ENCODE measurements around the gene CCDC157. TPM values are rescaled to one million over a fixed set of nuclear protein-coding genes. Genes with fewer than 3 reads are reported as not detected.

Gene CCDC157
- total RNA-seq, 1 experiment from 2014 or later: 5.5 TPM

GRCh38 chr22:30368420-30368819, 11.6 kb downstream of the CCDC157 start:
- Mint-ChIP-seq H3K27me3 (ENCODE audit: unreplicated experiment) (no peaks in the 10 kb centered on the region), H3K4me1 (ENCODE audit: low read depth, unreplicated experiment) (no peaks in the 10 kb centered on the region), H3K36me3 (ENCODE audit: insufficient read depth, unreplicated experiment) (peaks cover 41% of the 10 kb centered on the region), H3K27ac (ENCODE audit: unreplicated experiment) (no peak overlapping the region), H3K4me3 (ENCODE audit: low read depth, unreplicated experiment) (no peak overlapping the region), H3K9me3 (ENCODE audit: low read depth, unreplicated experiment) (no peaks in the 10 kb centered on the region)
- no peak for DNase-seq
- TF ChIP-seq CTCF (IDR thresholded peaks at IDR 0.05; ENCODE audit: unreplicated experiment): no peak
- CTCF ChIA-PET: interaction anchor here (0.6 kb wide), 1 partner anchor 357 kb away, joined by 4 read pairs; no protein-coding TSS in a partner anchor
- intact Hi-C loops (cut with micrococcal nuclease; ENCODE audit: unreplicated experiment): no loop called here
- no TSS peak for BruUV-seq (replicated peaks)

- Mint-ChIP-seq H3K9me3 (ENCODE audit: low read depth, unreplicated experiment) (no peaks in the 10 kb centered on the region), H3K27ac (ENCODE audit: unreplicated experiment) (peak overlapping the region; percentile 59), H3K36me3 (ENCODE audit: insufficient read depth, unreplicated experiment) (peaks cover 48% of the 10 kb centered on the region), H3K4me1 (ENCODE audit: low read depth, unreplicated experiment) (no peaks in the 10 kb centered on the region), H3K4me3 (ENCODE audit: low read depth, unreplicated experiment) (no peak overlapping the region), H3K27me3 (ENCODE audit: unreplicated experiment) (no peaks in the 10 kb centered on the region)
- no peak for DNase-seq
- BruUV-seq (replicated peaks): no TSS peak
- no peak for TF ChIP-seq CTCF (IDR thresholded peaks at IDR 0.05; ENCODE audit: unreplicated experiment)
- CTCF ChIA-PET: no interaction called here
- intact Hi-C loops (cut with micrococcal nuclease; ENCODE audit: unreplicated experiment): no loop called here
Observed at GRCh38 chr22:30370641-30371230, 13.9 kb downstream of the CCDC157 start.

GRCh38 chr22:30371321-30371720, 14.5 kb downstream of the CCDC157 start:
- Mint-ChIP-seq H3K36me3 (ENCODE audit: insufficient read depth, unreplicated experiment) (peaks cover 50% of the 10 kb centered on the region), H3K9me3 (ENCODE audit: low read depth, unreplicated experiment) (no peaks in the 10 kb centered on the region), H3K4me3 (ENCODE audit: low read depth, unreplicated experiment) (no peak overlapping the region), H3K27ac (ENCODE audit: unreplicated experiment) (no peak overlapping the region), H3K4me1 (ENCODE audit: low read depth, unreplicated experiment) (no peaks in the 10 kb centered on the region), H3K27me3 (ENCODE audit: unreplicated experiment) (no peaks in the 10 kb centered on the region)
- no peak for TF ChIP-seq CTCF (IDR thresholded peaks at IDR 0.05; ENCODE audit: unreplicated experiment)
- no peak for DNase-seq
- BruUV-seq (replicated peaks): no TSS peak
- intact Hi-C loops (cut with micrococcal nuclease; ENCODE audit: unreplicated experiment): no loop called here
- CTCF ChIA-PET: no interaction called here

- Mint-ChIP-seq H3K4me3 (ENCODE audit: low read depth, unreplicated experiment) (no peak overlapping the region), H3K4me1 (ENCODE audit: low read depth, unreplicated experiment) (no peaks in the 10 kb centered on the region), H3K27me3 (ENCODE audit: unreplicated experiment) (no peaks in the 10 kb centered on the region), H3K36me3 (ENCODE audit: insufficient read depth, unreplicated experiment) (peaks cover 53% of the 10 kb centered on the region), H3K27ac (ENCODE audit: unreplicated experiment) (no peak overlapping the region), H3K9me3 (ENCODE audit: low read depth, unreplicated experiment) (no peaks in the 10 kb centered on the region)
- no TSS peak for BruUV-seq (replicated peaks)
- CTCF ChIA-PET: no interaction called here
- DNase-seq: no peak
- intact Hi-C loops (cut with micrococcal nuclease; ENCODE audit: unreplicated experiment): loop anchor here (1.0 kb wide), 1 partner anchor 28 kb away; no protein-coding TSS in a partner anchor
- no peak for TF ChIP-seq CTCF (IDR thresholded peaks at IDR 0.05; ENCODE audit: unreplicated experiment)
Observed at GRCh38 chr22:30371981-30372380, 15.2 kb downstream of the CCDC157 start.
